Kidney tubule cell (primary cell): ENCODE measurements around the gene TCTN1.
"Not testable (repeated sequence)": the region's sequence is repeated elsewhere in the genome, so short reads cannot be mapped to it uniquely, and the experiment has no call there.

ENCODE experiments used
- DNase-seq: peaks from one replicate; pipeline ENCODE4 v3.0.0-alpha.2; 2018; ENCODE audit warnings: low spot score

Gene TCTN1

GRCh38 chr12:110639336-110640141 is 25.6 kb downstream of the TCTN1 start:
- DNase-seq: peak; percentile 29

- DNase-seq: no peak
Measured at GRCh38 chr12:110640275-110641025, 26.5 kb downstream of the TCTN1 start.

GRCh38 chr12:110641521-110641920 is 27.6 kb downstream of the TCTN1 start:
- DNase-seq: no peak

- no peak for DNase-seq
Measured at GRCh38 chr12:110647631-110648040, 33.7 kb downstream of the TCTN1 start.

- DNase-seq: no peak
Measured at GRCh38 chr12:110649341-110649847, 35.5 kb downstream of the TCTN1 start.

- DNase-seq: not testable (repeated sequence)
Measured at GRCh38 chr12:110654238-110654637, 40.3 kb downstream of the TCTN1 start.

GRCh38 chr12:110656071-110656655 is 42.2 kb downstream of the TCTN1 start:
- DNase-seq: no peak

- DNase-seq: no peak
Measured at GRCh38 chr12:110657747-110658146, 43.8 kb downstream of the TCTN1 start.

GRCh38 chr12:110658242-110658641 is 44.3 kb downstream of the TCTN1 start:
- no peak for DNase-seq

GRCh38 chr12:110658878-110659277 is 44.9 kb downstream of the TCTN1 start:
- no peak for DNase-seq

GRCh38 chr12:110661337-110661972 is 47.5 kb downstream of the TCTN1 start:
- no peak for DNase-seq

GRCh38 chr12:110666892-110667291 is 53.0 kb downstream of the TCTN1 start:
- no peak for DNase-seq

- DNase-seq: no peak
Measured at GRCh38 chr12:110667671-110668070, 53.7 kb downstream of the TCTN1 start.

- no peak for DNase-seq
Measured at GRCh38 chr12:110668480-110669192, 54.7 kb downstream of the TCTN1 start.

GRCh38 chr12:110669193-110669502 is 55.2 kb downstream of the TCTN1 start:
- no peak for DNase-seq

GRCh38 chr12:110670161-110670701 is 56.3 kb downstream of the TCTN1 start:
- no peak for DNase-seq

- no peak for DNase-seq
Measured at GRCh38 chr12:110676171-110676570, 62.2 kb downstream of the TCTN1 start.

GRCh38 chr12:110677206-110677911 is 63.4 kb downstream of the TCTN1 start:
- no peak for DNase-seq

- no peak for DNase-seq
Measured at GRCh38 chr12:110677982-110678381, 64.1 kb downstream of the TCTN1 start.

- DNase-seq: no peak
Measured at GRCh38 chr12:110679201-110679600, 65.3 kb downstream of the TCTN1 start.

- no peak for DNase-seq
Measured at GRCh38 chr12:110680032-110680431, 66.1 kb downstream of the TCTN1 start.
